22Rv1 (cell line): Measurements from ENCODE around the gene UGGT2.

Experiments
- CTCF ChIP-seq: fragments of 450-650 bp; IDR thresholded peaks from 2 replicates; pipeline ENCODE4 v1.5.1; 2017; ENCODE audit warnings: mild to moderate bottlenecking
- ZFX ChIP-seq: fragments of 450-650 bp; IDR thresholded peaks from 2 replicates; pipeline ENCODE4 v1.6.1; 2017; ENCODE audit warnings: antibody characterized with exemption, borderline replicate concordance

- TF ChIP-seq CTCF = no peak
- no peak for TF ChIP-seq ZFX
Measured at GRCh38 chr13:95880331-95880730, 172.9 kb downstream of the UGGT2 start.
